ENCODE measurements around the gene MYH3.

MYH3 gene

GRCh38 chr17:10649602-10650001, 7.5 kb downstream of the MYH3 start:
- no peak overlapping the region for H3K9ac ChIP-seq (ENCODE audit: low read length in 2 of 2)
- H3K9me3 ChIP-seq (ENCODE audit: control insufficient read depth in 2 of 2, low read length in 2 of 2): no peaks in the 10 kb centered on the region
- no peak overlapping the region for H3K4me3 ChIP-seq (ENCODE audit: low read length in 2 of 2)
- no peak overlapping the region for H3K27ac ChIP-seq (ENCODE audit: low read length)
- H3K27me3 ChIP-seq (ENCODE audit: control insufficient read depth in 1 of 2, insufficient read depth in 2 of 2, low read length in 2 of 2): no peaks in the 10 kb centered on the region
- peaks cover 0 to 2% of the 10 kb centered on the region in 2 donors for H3K36me3 ChIP-seq (ENCODE audit: control insufficient read depth in 2 of 2, insufficient read depth in 2 of 2, low read length in 2 of 2)
- H3K4me1 ChIP-seq (ENCODE audit: control insufficient read depth, insufficient read depth, low read length): no peaks in the 10 kb centered on the region

- no peak overlapping the region for H3K9ac ChIP-seq (ENCODE audit: low read length in 2 of 2)
- peaks cover 0 to 2% of the 10 kb centered on the region in 2 donors for H3K36me3 ChIP-seq (ENCODE audit: control insufficient read depth in 2 of 2, insufficient read depth in 2 of 2, low read length in 2 of 2)
- no peaks in the 10 kb centered on the region for H3K4me1 ChIP-seq (ENCODE audit: control insufficient read depth, insufficient read depth, low read length)
- no peaks in the 10 kb centered on the region for H3K9me3 ChIP-seq (ENCODE audit: control insufficient read depth in 2 of 2, low read length in 2 of 2)
- H3K4me3 ChIP-seq (ENCODE audit: low read length in 2 of 2): no peak overlapping the region
- no peaks in the 10 kb centered on the region for H3K27me3 ChIP-seq (ENCODE audit: control insufficient read depth in 1 of 2, insufficient read depth in 2 of 2, low read length in 2 of 2)
- no peak overlapping the region for H3K27ac ChIP-seq (ENCODE audit: low read length)
Measured at GRCh38 chr17:10648956-10649355, 8.2 kb downstream of the MYH3 start.

DNA sequence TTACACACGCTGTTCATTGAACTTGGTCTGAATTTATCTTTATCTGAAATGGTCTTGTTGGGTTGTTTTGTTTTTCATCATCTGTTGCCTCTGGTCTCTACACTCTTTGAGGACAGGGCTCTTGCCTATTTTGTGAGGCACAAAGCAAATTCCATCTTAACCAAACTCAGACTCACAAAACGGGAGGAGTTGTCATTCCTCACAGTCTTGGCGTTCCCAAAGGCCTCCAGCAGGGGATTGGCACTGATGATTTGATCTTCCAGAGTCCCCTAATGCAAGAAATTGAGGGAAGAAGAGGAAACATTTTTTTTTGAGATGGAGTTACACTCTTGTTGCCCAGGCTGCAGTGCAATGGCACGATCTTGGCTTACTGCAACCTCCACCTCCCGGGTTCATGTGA, 8.7 kb downstream of the MYH3 start:
- Histone ChIP-seq H3K4me1 (ENCODE audit: control insufficient read depth, insufficient read depth, low read length) (no peaks in the 10 kb centered on the region), H3K27me3 (ENCODE audit: control insufficient read depth in 1 of 2, insufficient read depth in 2 of 2, low read length in 2 of 2) (no peaks in the 10 kb centered on the region), H3K27ac (ENCODE audit: low read length) (no peak overlapping the region), H3K4me3 (ENCODE audit: low read length in 2 of 2) (no peak overlapping the region), H3K36me3 (ENCODE audit: control insufficient read depth in 2 of 2, insufficient read depth in 2 of 2, low read length in 2 of 2) (peaks cover 0 to 2% of the 10 kb centered on the region in 2 donors), H3K9me3 (ENCODE audit: control insufficient read depth in 2 of 2, low read length in 2 of 2) (no peaks in the 10 kb centered on the region), H3K9ac (ENCODE audit: low read length in 2 of 2) (no peak overlapping the region)

DNA sequence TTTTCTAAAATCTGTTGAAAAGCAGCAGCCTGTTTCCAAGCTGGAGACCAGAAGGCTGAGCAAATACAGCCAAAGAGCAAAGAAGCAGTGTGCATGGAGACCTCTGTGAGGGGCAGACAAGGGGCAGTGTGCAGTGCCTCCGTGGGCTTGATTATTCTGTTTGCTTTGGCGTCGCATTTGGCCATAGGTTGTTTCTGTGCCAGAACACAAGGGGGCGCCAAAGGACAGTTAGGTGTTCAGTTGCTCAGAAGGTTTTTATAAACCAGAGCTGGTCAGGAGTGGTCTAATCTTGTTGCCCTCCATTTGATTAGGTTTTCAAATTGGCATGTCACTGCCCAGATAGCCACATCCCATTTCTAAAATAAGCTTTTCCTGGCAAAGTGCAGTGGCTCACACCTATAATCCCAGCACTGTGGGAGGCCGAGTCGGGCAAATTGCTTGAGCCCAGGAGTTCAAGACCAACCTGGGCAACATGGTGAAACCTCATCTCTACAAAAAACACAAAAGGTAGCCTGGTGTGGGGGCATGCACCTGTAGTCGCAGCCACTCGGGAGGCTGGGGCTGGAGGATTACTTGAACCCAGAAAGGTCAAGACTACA, 10.6 kb downstream of the MYH3 start:
- Histone ChIP-seq H3K36me3 (ENCODE audit: control insufficient read depth in 2 of 2, insufficient read depth in 2 of 2, low read length in 2 of 2) (peaks cover 2 to 8% of the 10 kb centered on the region in 2 donors), H3K27me3 (ENCODE audit: control insufficient read depth in 1 of 2, insufficient read depth in 2 of 2, low read length in 2 of 2) (no peaks in the 10 kb centered on the region), H3K4me1 (ENCODE audit: control insufficient read depth, insufficient read depth, low read length) (no peaks in the 10 kb centered on the region), H3K9me3 (ENCODE audit: control insufficient read depth in 2 of 2, low read length in 2 of 2) (no peaks in the 10 kb centered on the region), H3K4me3 (ENCODE audit: low read length in 2 of 2) (no peak overlapping the region), H3K27ac (ENCODE audit: low read length) (no peak overlapping the region), H3K9ac (ENCODE audit: low read length in 2 of 2) (no peak overlapping the region)

DNA sequence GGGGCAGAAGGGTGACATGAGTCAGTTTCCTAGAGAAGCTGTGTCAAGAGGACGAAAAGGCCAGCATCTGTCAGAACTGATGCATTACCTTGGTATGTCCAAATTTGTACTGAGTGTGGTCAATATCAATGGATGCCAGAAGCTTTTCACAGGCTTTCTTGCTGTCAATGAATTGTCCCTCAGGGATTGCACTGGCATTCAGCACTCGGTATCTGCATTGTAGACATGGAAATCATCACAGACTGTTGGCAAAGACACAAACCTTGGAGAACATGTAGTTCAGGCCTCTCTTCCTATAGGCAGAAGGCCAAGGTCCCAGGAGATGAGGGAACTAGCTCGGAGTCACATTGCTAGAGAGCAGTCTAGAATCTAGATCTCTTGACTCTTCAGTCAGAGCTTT, 16.6 kb downstream of the MYH3 start:
- no peaks in the 10 kb centered on the region for H3K4me1 ChIP-seq (ENCODE audit: control insufficient read depth, insufficient read depth, low read length)
- no peak overlapping the region for H3K4me3 ChIP-seq (ENCODE audit: low read length in 2 of 2)
- H3K36me3 ChIP-seq (ENCODE audit: control insufficient read depth in 2 of 2, insufficient read depth in 2 of 2, low read length in 2 of 2): peaks cover 14 to 33% of the 10 kb centered on the region in 2 donors
- no peaks in the 10 kb centered on the region for H3K27me3 ChIP-seq (ENCODE audit: control insufficient read depth in 1 of 2, insufficient read depth in 2 of 2, low read length in 2 of 2)
- no peak overlapping the region for H3K9ac ChIP-seq (ENCODE audit: low read length in 2 of 2)
- no peak overlapping the region for H3K27ac ChIP-seq (ENCODE audit: low read length)
- no peaks in the 10 kb centered on the region for H3K9me3 ChIP-seq (ENCODE audit: control insufficient read depth in 2 of 2, low read length in 2 of 2)

GRCh38 chr17:10638151-10638550, 19.0 kb downstream of the MYH3 start:
- Histone ChIP-seq H3K9me3 (ENCODE audit: control insufficient read depth in 2 of 2, low read length in 2 of 2) (no peaks in the 10 kb centered on the region), H3K27ac (ENCODE audit: low read length) (no peak overlapping the region), H3K4me1 (ENCODE audit: control insufficient read depth, insufficient read depth, low read length) (no peaks in the 10 kb centered on the region), H3K4me3 (ENCODE audit: low read length in 2 of 2) (no peak overlapping the region), H3K36me3 (ENCODE audit: control insufficient read depth in 2 of 2, insufficient read depth in 2 of 2, low read length in 2 of 2) (peaks cover 14 to 35% of the 10 kb centered on the region in 2 donors), H3K9ac (ENCODE audit: low read length in 2 of 2) (no peak overlapping the region), H3K27me3 (ENCODE audit: control insufficient read depth in 1 of 2, insufficient read depth in 2 of 2, low read length in 2 of 2) (no peaks in the 10 kb centered on the region)

GRCh38 chr17:10635290-10635689, 21.8 kb downstream of the MYH3 start:
- H3K27me3 ChIP-seq (ENCODE audit: control insufficient read depth in 1 of 2, insufficient read depth in 2 of 2, low read length in 2 of 2): no peaks in the 10 kb centered on the region
- H3K4me3 ChIP-seq (ENCODE audit: low read length in 2 of 2): no peak overlapping the region
- no peak overlapping the region for H3K9ac ChIP-seq (ENCODE audit: low read length in 2 of 2)
- H3K4me1 ChIP-seq (ENCODE audit: control insufficient read depth, insufficient read depth, low read length): no peaks in the 10 kb centered on the region
- H3K9me3 ChIP-seq (ENCODE audit: control insufficient read depth in 2 of 2, low read length in 2 of 2): no peaks in the 10 kb centered on the region
- no peak overlapping the region for H3K27ac ChIP-seq (ENCODE audit: low read length)
- peaks cover 13 to 21% of the 10 kb centered on the region in 2 donors for H3K36me3 ChIP-seq (ENCODE audit: control insufficient read depth in 2 of 2, insufficient read depth in 2 of 2, low read length in 2 of 2)

DNA sequence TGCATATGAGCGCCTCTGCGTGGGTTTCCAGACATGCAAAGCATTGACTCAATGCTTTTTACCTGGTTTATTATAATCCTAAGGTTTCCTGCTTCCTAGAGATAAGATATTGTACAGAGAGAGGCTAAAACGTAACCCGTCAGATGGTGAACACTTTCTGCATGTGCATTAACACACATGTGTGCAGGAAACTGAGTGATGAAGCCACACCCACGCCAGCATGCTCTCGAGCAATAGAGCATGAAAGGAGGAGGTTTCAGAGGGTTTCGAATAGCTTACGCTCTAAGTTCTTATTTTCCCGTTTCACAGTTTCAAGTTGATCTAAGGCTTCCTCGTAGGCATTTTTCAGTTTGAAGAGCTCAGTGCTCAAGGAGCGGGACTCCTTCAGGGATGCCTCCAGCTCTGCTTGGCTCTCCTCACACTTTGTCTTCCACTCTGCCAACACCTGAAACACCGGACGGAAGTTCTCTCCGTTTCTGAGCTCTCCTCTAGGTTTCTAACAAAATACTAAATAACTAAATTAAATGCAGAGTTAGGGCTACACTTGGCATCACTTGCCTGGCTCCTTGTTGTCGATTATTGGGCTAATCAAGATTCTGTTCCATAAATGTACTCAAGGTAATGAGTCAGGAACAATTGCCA, 23.2 kb downstream of the MYH3 start:
- Histone ChIP-seq H3K4me3 (ENCODE audit: low read length in 2 of 2) (no peak overlapping the region), H3K9me3 (ENCODE audit: control insufficient read depth in 2 of 2, low read length in 2 of 2) (no peaks in the 10 kb centered on the region), H3K4me1 (ENCODE audit: control insufficient read depth, insufficient read depth, low read length) (no peaks in the 10 kb centered on the region), H3K27me3 (ENCODE audit: control insufficient read depth in 1 of 2, insufficient read depth in 2 of 2, low read length in 2 of 2) (no peaks in the 10 kb centered on the region), H3K36me3 (ENCODE audit: control insufficient read depth in 2 of 2, insufficient read depth in 2 of 2, low read length in 2 of 2) (peaks cover 6 to 18% of the 10 kb centered on the region in 2 donors), H3K9ac (ENCODE audit: low read length in 2 of 2) (no peak overlapping the region), H3K27ac (ENCODE audit: low read length) (no peak overlapping the region)

- Histone ChIP-seq H3K9ac (ENCODE audit: low read length in 2 of 2) (no peak overlapping the region), H3K27ac (ENCODE audit: low read length) (no peak overlapping the region), H3K9me3 (ENCODE audit: control insufficient read depth in 2 of 2, low read length in 2 of 2) (no peaks in the 10 kb centered on the region), H3K27me3 (ENCODE audit: control insufficient read depth in 1 of 2, insufficient read depth in 2 of 2, low read length in 2 of 2) (no peaks in the 10 kb centered on the region), H3K4me3 (ENCODE audit: low read length in 2 of 2) (no peak overlapping the region), H3K36me3 (ENCODE audit: control insufficient read depth in 2 of 2, insufficient read depth in 2 of 2, low read length in 2 of 2) (peaks cover 4 to 11% of the 10 kb centered on the region in 2 donors), H3K4me1 (ENCODE audit: control insufficient read depth, insufficient read depth, low read length) (no peaks in the 10 kb centered on the region)
Measured at GRCh38 chr17:10631701-10632100, 25.4 kb downstream of the MYH3 start.

GRCh38 chr17:10631048-10631700, 25.9 kb downstream of the MYH3 start:
- no peaks in the 10 kb centered on the region for H3K4me1 ChIP-seq (ENCODE audit: control insufficient read depth, insufficient read depth, low read length)
- no peak overlapping the region for H3K4me3 ChIP-seq (ENCODE audit: low read length in 2 of 2)
- peaks cover 4 to 11% of the 10 kb centered on the region in 2 donors for H3K36me3 ChIP-seq (ENCODE audit: control insufficient read depth in 2 of 2, insufficient read depth in 2 of 2, low read length in 2 of 2)
- H3K27me3 ChIP-seq (ENCODE audit: control insufficient read depth in 1 of 2, insufficient read depth in 2 of 2, low read length in 2 of 2): no peaks in the 10 kb centered on the region
- no peaks in the 10 kb centered on the region for H3K9me3 ChIP-seq (ENCODE audit: control insufficient read depth in 2 of 2, low read length in 2 of 2)
- no peak overlapping the region for H3K9ac ChIP-seq (ENCODE audit: low read length in 2 of 2)
- no peak overlapping the region for H3K27ac ChIP-seq (ENCODE audit: low read length)

GRCh38 chr17:10629706-10630105, 27.4 kb downstream of the MYH3 start:
- Histone ChIP-seq H3K4me1 (ENCODE audit: control insufficient read depth, insufficient read depth, low read length) (no peaks in the 10 kb centered on the region), H3K36me3 (ENCODE audit: control insufficient read depth in 2 of 2, insufficient read depth in 2 of 2, low read length in 2 of 2) (peaks cover 4 to 11% of the 10 kb centered on the region in 2 donors), H3K9ac (ENCODE audit: low read length in 2 of 2) (no peak overlapping the region), H3K27me3 (ENCODE audit: control insufficient read depth in 1 of 2, insufficient read depth in 2 of 2, low read length in 2 of 2) (no peaks in the 10 kb centered on the region), H3K27ac (ENCODE audit: low read length) (no peak overlapping the region), H3K4me3 (ENCODE audit: low read length in 2 of 2) (no peak overlapping the region), H3K9me3 (ENCODE audit: control insufficient read depth in 2 of 2, low read length in 2 of 2) (no peaks in the 10 kb centered on the region)

Measured in stomach smooth muscle (tissue), 2 donors.